G401.6 (cell line): ENCODE measurements around the gene POU2AF2.

Experiments used
- FAIRE-seq: peaks from 2 replicates; lab custom pipeline; 2012; peaks lifted over from hg19 to GRCh38; lab: Jason Lieb, UNC

POU2AF2 gene

DNA sequence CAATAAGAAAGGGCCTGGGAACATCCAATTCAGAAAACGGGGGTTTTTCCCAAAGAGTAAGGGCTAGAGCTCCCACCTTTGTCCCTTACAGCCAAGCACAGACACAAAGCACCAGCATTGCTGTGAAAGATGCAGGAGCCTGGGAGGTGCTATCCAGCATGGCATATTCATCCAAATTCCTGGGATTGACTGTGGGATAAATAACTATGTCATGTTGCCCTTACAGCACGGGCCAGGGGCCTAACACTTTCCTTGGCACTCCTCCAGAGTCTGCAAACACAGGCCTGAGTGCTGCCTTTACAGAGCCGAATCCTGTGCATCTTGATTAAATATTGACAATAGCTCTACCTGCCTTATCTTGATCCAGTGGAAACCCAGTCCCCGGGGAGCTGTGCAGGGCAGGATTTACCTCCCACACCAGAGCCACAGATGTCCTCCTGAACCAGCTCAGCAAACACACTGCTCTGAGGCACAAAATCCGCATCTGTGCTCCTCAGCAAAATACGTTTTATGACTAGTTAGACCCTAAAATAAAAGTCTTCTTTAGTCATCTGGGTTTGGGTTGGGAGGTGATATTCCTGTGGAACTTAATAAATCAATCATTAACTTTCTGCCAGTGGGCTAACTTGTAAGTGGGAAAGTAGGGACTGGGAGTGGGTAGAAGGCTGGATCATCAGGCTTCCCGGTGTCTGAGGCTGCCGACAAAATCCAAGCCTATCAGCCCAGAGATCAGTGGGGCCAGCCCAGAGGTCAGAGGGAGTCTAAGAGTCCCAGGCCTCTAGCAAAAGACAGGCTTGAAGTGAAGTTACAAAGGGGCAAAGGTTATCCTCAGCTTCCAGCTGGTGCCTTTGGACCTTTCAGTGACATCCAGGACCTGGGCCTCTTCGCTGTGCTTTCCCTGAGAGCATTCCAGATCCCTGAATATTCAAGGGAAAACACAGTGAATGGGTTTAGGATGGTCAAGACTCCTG is 89.3 kb downstream of the POU2AF2 start:
- no peak for FAIRE-seq

DNA sequence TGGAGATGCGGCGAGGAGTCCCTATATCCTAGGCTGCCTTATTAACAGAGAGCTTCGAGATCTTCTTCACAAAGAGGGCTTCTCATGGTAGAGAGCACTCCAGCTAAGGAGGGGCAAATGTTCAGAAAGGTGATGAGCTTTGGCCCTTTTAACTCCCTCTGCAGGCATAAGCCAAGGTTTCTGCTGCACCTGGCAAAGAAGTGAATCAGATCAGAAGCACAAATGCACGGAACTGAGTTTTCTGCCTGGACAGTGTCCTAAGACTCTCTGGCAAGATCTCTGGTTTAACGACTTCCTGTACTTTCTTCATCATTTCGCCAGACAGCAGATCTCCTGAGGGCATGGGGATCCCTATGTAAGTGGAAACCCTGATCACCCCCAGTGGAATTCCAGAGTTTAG is 90.0 kb downstream of the POU2AF2 start:
- FAIRE-seq, result no peak
